AG10803 (cell line): ENCODE data around the gene C16orf74.

Experiments used
- DNase-seq: peaks from one replicate; pipeline ENCODE4 v3.0.0; 2010; ENCODE audit warnings: low read depth
- H3K4me3 ChIP-seq: 2 replicates; pipeline ENCODE4 v1.5.1; 2011; ENCODE audit warnings: mild to moderate bottlenecking, low read length, control low read depth
- TF ChIP-seq, protein P1 (sequence below): conservative IDR thresholded peaks from 2 replicates; pipeline ENCODE4 v1.5.1; 2011; ENCODE audit warnings: mild to moderate bottlenecking, low read length, control low read depth, inconsistent platforms

Gene C16orf74

DNA sequence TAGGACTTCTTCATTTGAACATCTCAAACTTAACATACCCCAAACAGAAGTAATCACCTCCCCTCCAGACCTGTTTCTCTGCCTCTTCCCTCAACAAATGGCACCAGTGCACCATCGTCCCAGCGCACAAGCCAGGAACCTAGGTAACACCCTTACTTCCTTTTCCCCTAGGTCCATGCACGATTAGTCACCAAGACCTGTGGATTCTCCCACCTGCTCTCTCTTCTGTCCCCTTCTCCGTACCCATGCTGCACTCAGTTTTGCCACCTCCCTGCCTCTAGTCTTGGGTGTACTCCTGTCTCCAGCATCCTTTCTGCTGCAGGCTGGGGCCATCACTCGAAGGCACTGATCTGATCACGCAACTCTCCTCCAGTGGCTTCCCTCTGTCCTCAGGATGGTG is 45.3 kb upstream of the C16orf74 start:
- TF ChIP-seq, protein P1, sequence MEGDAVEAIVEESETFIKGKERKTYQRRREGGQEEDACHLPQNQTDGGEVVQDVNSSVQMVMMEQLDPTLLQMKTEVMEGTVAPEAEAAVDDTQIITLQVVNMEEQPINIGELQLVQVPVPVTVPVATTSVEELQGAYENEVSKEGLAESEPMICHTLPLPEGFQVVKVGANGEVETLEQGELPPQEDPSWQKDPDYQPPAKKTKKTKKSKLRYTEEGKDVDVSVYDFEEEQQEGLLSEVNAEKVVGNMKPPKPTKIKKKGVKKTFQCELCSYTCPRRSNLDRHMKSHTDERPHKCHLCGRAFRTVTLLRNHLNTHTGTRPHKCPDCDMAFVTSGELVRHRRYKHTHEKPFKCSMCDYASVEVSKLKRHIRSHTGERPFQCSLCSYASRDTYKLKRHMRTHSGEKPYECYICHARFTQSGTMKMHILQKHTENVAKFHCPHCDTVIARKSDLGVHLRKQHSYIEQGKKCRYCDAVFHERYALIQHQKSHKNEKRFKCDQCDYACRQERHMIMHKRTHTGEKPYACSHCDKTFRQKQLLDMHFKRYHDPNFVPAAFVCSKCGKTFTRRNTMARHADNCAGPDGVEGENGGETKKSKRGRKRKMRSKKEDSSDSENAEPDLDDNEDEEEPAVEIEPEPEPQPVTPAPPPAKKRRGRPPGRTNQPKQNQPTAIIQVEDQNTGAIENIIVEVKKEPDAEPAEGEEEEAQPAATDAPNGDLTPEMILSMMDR = no peak
- DNase-seq = no peak
- H3K4me3 ChIP-seq = no peak overlapping the region

DNA sequence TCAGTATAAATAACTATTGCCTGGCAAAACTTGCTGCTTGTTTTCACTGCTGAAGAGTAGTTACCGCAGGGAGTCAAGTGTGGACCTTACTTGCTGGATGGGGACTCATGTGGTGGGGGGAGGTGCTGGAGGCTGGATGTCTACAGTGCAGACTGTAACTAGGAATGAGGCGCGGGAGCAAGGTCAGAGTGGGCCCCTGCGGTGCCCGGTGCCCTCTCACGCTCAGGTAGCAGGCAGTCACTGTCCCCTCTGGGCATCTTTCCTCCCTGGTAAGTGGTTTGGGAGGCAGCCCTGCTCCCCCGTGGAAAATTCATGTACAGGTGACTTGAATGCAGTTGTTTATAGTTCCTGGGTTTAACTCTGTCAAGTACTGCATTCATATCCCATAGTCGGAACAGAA is 43.8 kb upstream of the C16orf74 start:
- H3K4me3 ChIP-seq = no peak overlapping the region
- TF ChIP-seq, protein P1 = no peak
- DNase-seq = no peak

DNA sequence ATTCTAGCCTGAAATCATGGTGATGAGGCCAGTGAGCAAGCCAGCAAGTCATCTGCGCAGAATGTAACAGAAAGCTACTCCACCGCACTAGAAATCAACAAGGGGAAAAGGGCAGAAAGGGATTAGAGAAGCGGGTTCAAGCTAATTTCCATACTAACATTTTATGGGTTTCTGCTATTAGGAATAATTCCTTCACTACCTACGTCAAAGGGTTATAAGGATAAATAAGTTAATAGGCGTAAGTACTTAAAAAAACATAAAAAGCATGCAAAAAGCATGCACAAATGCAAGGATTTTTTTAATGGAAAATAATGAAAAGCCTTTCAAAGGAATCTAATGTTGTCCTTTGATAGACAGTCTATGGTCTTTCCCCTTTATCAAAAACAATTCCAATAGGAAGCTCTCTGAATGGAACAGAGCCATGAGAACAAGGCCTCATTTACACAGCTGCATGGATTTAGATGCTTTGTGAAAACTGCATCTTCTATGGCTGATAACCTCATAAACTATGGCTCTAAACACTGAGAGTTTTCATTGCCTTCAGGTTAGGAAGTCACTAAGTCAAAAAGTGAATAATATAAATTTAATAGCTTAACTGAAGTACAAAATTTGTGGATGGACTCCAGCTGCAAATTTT is 42.9 kb upstream of the C16orf74 start:
- no peak overlapping the region for H3K4me3 ChIP-seq
- no peak for DNase-seq
- TF ChIP-seq, protein P1 = no peak

DNA sequence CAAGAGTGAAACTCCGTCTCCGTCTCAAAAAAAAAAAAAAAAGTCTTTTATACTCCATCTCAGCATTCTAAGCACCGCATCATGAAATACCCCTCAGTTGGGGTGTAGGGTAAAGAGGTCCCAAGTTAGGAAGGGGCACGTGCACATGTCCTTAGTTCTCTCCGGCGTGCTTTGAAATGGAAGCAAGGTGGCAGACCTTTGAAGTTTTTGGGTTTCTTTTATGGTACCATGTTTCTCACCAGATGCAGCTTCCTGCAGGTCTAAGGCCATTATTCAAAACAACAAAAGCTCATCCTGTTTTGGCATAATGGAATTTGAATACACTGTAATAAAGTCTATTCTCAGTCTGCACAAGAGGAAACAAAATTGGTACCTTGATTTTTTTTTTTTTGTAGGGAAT is 38.9 kb upstream of the C16orf74 start:
- TF ChIP-seq, protein P1 = no peak
- H3K4me3 ChIP-seq = no peak overlapping the region
- no peak for DNase-seq

DNA sequence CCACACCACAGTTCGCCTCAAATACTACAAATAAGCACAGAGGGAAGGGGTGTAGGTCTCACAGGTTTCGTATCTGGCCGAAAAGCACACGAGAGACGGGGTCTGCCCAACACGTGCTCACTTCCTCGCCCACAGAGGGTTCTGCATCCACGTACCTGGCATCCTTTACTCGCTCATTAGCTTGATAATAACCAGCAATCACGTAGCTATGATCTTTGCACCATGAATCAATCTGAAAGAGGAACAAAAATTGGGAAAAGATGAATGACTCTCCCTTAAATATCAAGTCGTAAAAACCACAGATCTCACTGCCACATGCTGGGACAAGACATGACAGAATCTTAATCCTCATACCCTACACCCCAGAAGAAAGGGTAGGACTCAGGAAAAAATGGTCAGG is 37.9 kb upstream of the C16orf74 start:
- no peak overlapping the region for H3K4me3 ChIP-seq
- no peak for DNase-seq
- TF ChIP-seq, protein P1 = no peak

DNA sequence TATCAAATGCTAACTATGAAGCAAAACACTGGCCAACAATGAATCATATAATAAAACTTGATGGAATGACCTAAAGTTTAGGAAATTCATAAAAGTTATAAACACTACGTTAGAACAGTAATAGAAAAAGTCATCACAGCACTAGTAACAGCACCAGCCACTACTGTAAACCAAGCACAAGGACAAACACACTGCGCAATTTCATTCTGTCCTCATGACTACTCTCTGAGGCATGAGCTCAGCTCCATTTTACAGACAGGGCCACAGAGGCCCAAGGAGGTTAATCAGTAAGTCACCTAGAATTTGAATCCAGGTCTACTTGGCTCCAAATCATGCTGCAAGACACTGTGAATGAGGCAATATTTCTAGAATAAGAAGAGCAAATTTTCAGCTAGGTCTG is 35.0 kb upstream of the C16orf74 start:
- TF ChIP-seq, protein P1 = no peak
- DNase-seq = peak; percentile 33
- no peak overlapping the region for H3K4me3 ChIP-seq

DNA sequence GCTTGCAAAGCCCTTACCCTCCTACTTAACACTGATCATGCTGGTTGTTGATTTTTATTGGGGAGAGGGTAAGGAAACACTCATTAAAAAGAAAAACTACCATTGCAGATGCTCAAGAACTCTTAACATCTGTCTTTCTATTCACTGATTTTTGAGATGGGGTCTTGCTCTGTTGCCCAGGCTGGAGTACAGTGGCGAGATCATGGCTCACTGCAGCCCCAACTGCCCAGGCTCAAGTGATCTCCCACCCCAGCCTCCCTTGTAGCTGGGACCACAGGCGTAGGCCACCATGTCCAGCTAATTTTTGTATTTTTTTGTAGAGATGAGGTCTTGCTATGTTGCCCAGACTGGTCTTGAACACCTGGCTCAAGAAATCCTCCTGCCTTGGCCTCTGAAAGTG is 33.9 kb upstream of the C16orf74 start:
- no peak for DNase-seq
- TF ChIP-seq, protein P1 = no peak

More for the DNA sequence above, 33.9 kb upstream of the C16orf74 start:
- no peak overlapping the region for H3K4me3 ChIP-seq
